Liver (tissue), 9 donors: Measurements from ENCODE around the gene NASP. TPM values are rescaled to one million over a fixed set of nuclear protein-coding genes. Genes with fewer than 3 reads are reported as not detected.

ENCODE experiments used
- DNase-seq: peaks from one replicate; pipeline ENCODE4 v3.0.0-alpha.2; 2017; ENCODE audit warnings: low spot score
- H3K27ac ChIP-seq, 2 donors: one replicate each; pipeline ENCODE4 v1.7.0; 2013; ENCODE audit warnings: inconsistent platforms in 2 of 2, low read length in 2 of 2, control low read depth in 1 of 2, low read depth in 1 of 2, mild to moderate bottlenecking in 1 of 2
- H3K27me3 ChIP-seq, 4 donors: one replicate each; pipeline versions ENCODE4 v1.6.1 to v1.7.0; 2013; ENCODE audit warnings: low read length in 3 of 4, inconsistent platforms in 1 of 4, mild to moderate bottlenecking in 1 of 4, moderate library complexity in 1 of 4; ENCODE audit not compliant: control insufficient read depth in 4 of 4, insufficient read depth in 4 of 4
- H3K36me3 ChIP-seq, 4 donors: one replicate each; pipeline versions ENCODE4 v1.6.1 to v1.7.0; 2013; ENCODE audit warnings: low read length in 3 of 4, mild to moderate bottlenecking in 3 of 4, low read depth in 1 of 4, moderate library complexity in 1 of 4; ENCODE audit not compliant: control insufficient read depth in 4 of 4, insufficient read depth in 3 of 4
- H3K4me1 ChIP-seq, 4 donors: one replicate each; pipeline versions ENCODE4 v1.6.1 to v1.7.0; 2013; ENCODE audit warnings: low read length in 3 of 4, mild to moderate bottlenecking in 3 of 4, moderate library complexity in 1 of 4; ENCODE audit not compliant: control insufficient read depth in 4 of 4, insufficient read depth in 4 of 4
- H3K4me3 ChIP-seq, 3 donors: one replicate each; pipeline versions ENCODE4 v1.6.1 to v1.7.0; 2013; ENCODE audit warnings: low read length in 3 of 3, control low read depth in 1 of 3, low read depth in 1 of 3, mild to moderate bottlenecking in 1 of 3
- H3K9ac ChIP-seq, 2 donors: one replicate each; pipeline ENCODE4 v1.7.0; 2013; ENCODE audit warnings: low read length in 2 of 2, mild to moderate bottlenecking in 2 of 2, moderate library complexity in 2 of 2, control low read depth in 1 of 2, low read depth in 1 of 2
- H3K9me3 ChIP-seq, 4 donors: one replicate each; pipeline versions ENCODE4 v1.6.1 to v1.7.0; 2013; ENCODE audit warnings: low read length in 3 of 4; ENCODE audit not compliant: control insufficient read depth in 4 of 4
- ATF3 ChIP-seq: IDR thresholded peaks from 2 replicates; pipeline ENCODE4 v1.6.1; 2016; ENCODE audit warnings: antibody characterized with exemption
- CTCF ChIP-seq: fragments of 150-350 bp; IDR thresholded peaks from 2 replicates; pipeline ENCODE4 v1.5.1; 2017; ENCODE audit warnings: improper control_type of control experiment, low read depth, low read length; ENCODE audit not compliant: missing input control
- EGR1 ChIP-seq, 2 donors: IDR thresholded peaks; 2 replicates each; pipeline ENCODE4 v1.6.1; 2016 to 2018; ENCODE audit warnings: antibody characterized with exemption in 2 of 2, low read depth in 2 of 2
- FOXA1 ChIP-seq: IDR thresholded peaks from 2 replicates; pipeline ENCODE4 v1.6.1; 2016; ENCODE audit warnings: antibody characterized with exemption
- GABPA ChIP-seq, 2 donors: IDR thresholded peaks in 1 of 2; conservative IDR thresholded peaks in 1 of 2; 2 replicates each; pipeline ENCODE4 v1.6.1; 2016; ENCODE audit warnings: antibody characterized with exemption in 2 of 2, mild to moderate bottlenecking in 1 of 2, moderate library complexity in 1 of 2
- HNF4A ChIP-seq, 2 donors: conservative IDR thresholded peaks; 2 replicates each; pipeline ENCODE4 v1.6.1; 2016; ENCODE audit warnings: antibody characterized with exemption in 2 of 2, mild to moderate bottlenecking in 2 of 2
- HNF4G ChIP-seq: IDR thresholded peaks from 2 replicates; pipeline ENCODE4 v1.6.1; 2016; ENCODE audit warnings: antibody characterized with exemption
- JUND ChIP-seq, 2 donors: IDR thresholded peaks; 2 replicates each; pipeline ENCODE4 v1.6.1; 2016; ENCODE audit warnings: antibody characterized with exemption in 2 of 2
- MAX ChIP-seq: IDR thresholded peaks from 2 replicates; pipeline ENCODE4 v1.6.1; 2016; ENCODE audit warnings: antibody characterized with exemption
- NR2F2 ChIP-seq: IDR thresholded peaks from 2 replicates; pipeline ENCODE4 v1.6.1; 2016; ENCODE audit warnings: antibody characterized with exemption
- RAD21 ChIP-seq, 2 donors: IDR thresholded peaks; 2 replicates each; pipeline ENCODE4 v1.6.1; 2016; ENCODE audit warnings: antibody characterized with exemption in 2 of 2, mild to moderate bottlenecking in 2 of 2
- REST ChIP-seq: IDR thresholded peaks from 2 replicates; pipeline ENCODE4 v1.6.1; 2016; ENCODE audit warnings: antibody characterized with exemption, mild to moderate bottlenecking
- RXRA ChIP-seq, 2 donors: IDR thresholded peaks; 2 replicates each; pipeline ENCODE4 v1.6.1; 2017 to 2018; ENCODE audit warnings: antibody characterized with exemption in 2 of 2, mild to moderate bottlenecking in 1 of 2
- SP1 ChIP-seq: IDR thresholded peaks from 2 replicates; pipeline ENCODE4 v1.6.1; 2018; ENCODE audit warnings: antibody characterized with exemption, mild to moderate bottlenecking
- TAF1 ChIP-seq: conservative IDR thresholded peaks from 2 replicates; pipeline ENCODE4 v1.6.1; 2016; ENCODE audit warnings: antibody characterized with exemption, mild to moderate bottlenecking
- YY1 ChIP-seq: IDR thresholded peaks from 2 replicates; pipeline ENCODE4 v1.6.1; 2016; ENCODE audit warnings: antibody characterized with exemption, mild to moderate bottlenecking
- ZBTB33 ChIP-seq: IDR thresholded peaks from 2 replicates; pipeline ENCODE4 v1.6.1; 2016; ENCODE audit warnings: antibody characterized with exemption
- WGBS: extraction: QIAGEN DNeasy Blood & Tissue Kit; methylation state at CpG from one replicate; pipeline ENCODE4 v1.1.7; 2013; 5-methylcytosine and 5-hydroxymethylcytosine counted together
- polyA plus RNA-seq, 2 donors: library from polyadenylated mRNA; stranded (reverse) in 1 of 2; unstranded in 1 of 2; fragments of 200-250 nt in 1 of 2; fragments of >200 nt in 1 of 2; fragmentation: Nextera tagmentation in 1 of 2; extraction: Ambion mirVana in 1 of 2; gene quantifications; one replicate each; pipeline versions ENCODE4 v1.2.1 to v1.2.3, GENCODE V29; 2013 to 2015
- total RNA-seq, 2 donors: library from RNA; depleted of rRNA; stranded (reverse); fragments of >200 nt; gene quantifications; one replicate each; pipeline ENCODE4 v1.2.3, GENCODE V29; 2014
- donor health status: healthy.
- donor health status: healthy.
- donor health status: healthy.
- donor health status: healthy.
- donor health status: healthy.

Gene NASP
- total and polyA plus RNA-seq, 4 donors, result 24.9 to 74.9 (median 39.7) TPM

GRCh38 chr1:45608175-45609156 is 24.6 kb downstream of the NASP start:
- 86% methylated on average over 5 of the region's 5 CpGs for WGBS
- peaks cover 5 to 24% (median 13%) of the 10 kb centered on the region in 4 donors for H3K36me3 ChIP-seq
- H3K4me3 ChIP-seq, result no peak overlapping the region
- TF ChIP-seq EGR1 (IDR thresholded peaks at IDR 0.05; ENCODE audit: low read depth in 2 of 2) (no peak), FOXA1 (no peak), REST (no peak), NR2F2 (no peak), HNF4G (no peak), MAX (no peak), GABPA (IDR thresholded peaks at IDR 0.05 in 1 of 2, conservative IDR thresholded peaks at IDR 0.05 in 1 of 2) (no peak), RXRA (IDR thresholded peaks at IDR 0.05) (no peak), ATF3 (no peak), RAD21 (IDR thresholded peaks at IDR 0.05) (no peak), SP1 (no peak), JUND (IDR thresholded peaks at IDR 0.05) (no peak), HNF4A (conservative IDR thresholded peaks at IDR 0.05) (no peak), YY1 (no peak), CTCF (no peak), ZBTB33 (no peak), TAF1 (no peak)
- no peaks in the 10 kb centered on the region for H3K27me3 ChIP-seq
- H3K4me1 ChIP-seq, result peaks cover 0 to 7% (median 0%) of the 10 kb centered on the region in 4 donors
- no peaks in the 10 kb centered on the region for H3K9me3 ChIP-seq
- no peak overlapping the region for H3K27ac ChIP-seq
- no peak for DNase-seq
- H3K9ac ChIP-seq, result no peak overlapping the region
